IMR-90 (cell line): Measurements from ENCODE around the gene LMO4.

ENCODE experiments used
- CEBPB ChIP-seq: IDR thresholded peaks from 2 replicates; pipeline ENCODE4 v1.6.1; 2012; ENCODE audit warnings: low read depth, low read length, improper control_type of control experiment
- CHD1 ChIP-seq: IDR thresholded peaks from 2 replicates; pipeline ENCODE4 v1.6.1; 2012; ENCODE audit warnings: low read depth, low read length, improper control_type of control experiment
- CTCF ChIP-seq: conservative IDR thresholded peaks from 2 replicates; pipeline ENCODE4 v1.5.1; 2012; ENCODE audit warnings: mild to moderate bottlenecking, low read depth, low read length, improper control_type of control experiment
- FOS ChIP-seq: fragments of 150-350 bp; IDR thresholded peaks from 2 replicates; pipeline ENCODE4 v1.6.1; 2016; ENCODE audit warnings: low read depth, low read length
- MAFK ChIP-seq: IDR thresholded peaks from 2 replicates; pipeline ENCODE4 v1.6.1; 2012; ENCODE audit warnings: low read depth, low read length, improper control_type of control experiment
- MAZ ChIP-seq: IDR thresholded peaks from 2 replicates; pipeline ENCODE4 v1.6.1; 2012; ENCODE audit warnings: low read depth, mild to moderate bottlenecking, low read length, improper control_type of control experiment, moderate library complexity, borderline replicate concordance
- NFE2L2 ChIP-seq: fragments of 150-350 bp; IDR thresholded peaks from 2 replicates; pipeline ENCODE4 v1.6.1; 2016; ENCODE audit warnings: low read depth, mild to moderate bottlenecking, low read length
- POLR2A ChIP-seq: IDR thresholded peaks from 2 replicates; pipeline ENCODE4 v1.6.1; 2012; ENCODE audit warnings: mild to moderate bottlenecking, low read depth, low read length
- TF ChIP-seq, protein P1 (sequence below): fragments of 150-350 bp; IDR thresholded peaks from 2 replicates; pipeline ENCODE4 v1.6.1; 2017; ENCODE audit warnings: mild to moderate bottlenecking, antibody characterized with exemption, low read length, low read depth

GRCh38 chr1:87329526-87330056 lies 911 bp downstream of the LMO4 start:
- TF ChIP-seq CTCF (no peak), NFE2L2 (no peak), CEBPB (no peak), MAFK (no peak), POLR2A (no peak), MAZ (no peak), CHD1 (no peak), FOS (no peak)
- TF ChIP-seq, protein P1, sequence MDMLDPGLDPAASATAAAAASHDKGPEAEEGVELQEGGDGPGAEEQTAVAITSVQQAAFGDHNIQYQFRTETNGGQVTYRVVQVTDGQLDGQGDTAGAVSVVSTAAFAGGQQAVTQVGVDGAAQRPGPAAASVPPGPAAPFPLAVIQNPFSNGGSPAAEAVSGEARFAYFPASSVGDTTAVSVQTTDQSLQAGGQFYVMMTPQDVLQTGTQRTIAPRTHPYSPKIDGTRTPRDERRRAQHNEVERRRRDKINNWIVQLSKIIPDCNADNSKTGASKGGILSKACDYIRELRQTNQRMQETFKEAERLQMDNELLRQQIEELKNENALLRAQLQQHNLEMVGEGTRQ, result no peak
